Common myeloid progenitor, CD34-positive (primary cell): Measurements from ENCODE around the gene AARS1. TPM values are rescaled to one million over a fixed set of nuclear protein-coding genes. Genes with fewer than 3 reads are reported as not detected.
"Not testable (repeated sequence)": the region's sequence is repeated elsewhere in the genome, so short reads cannot be mapped to it uniquely, and the experiment has no call there.

Experiments used
- CTCF ChIA-PET: fragments of 350-600 bp; sonication (Branson Sonifier 250); formaldehyde crosslinking; loops from one replicate; lab custom pipeline; 2021; ENCODE audit warnings: antibody characterized with exemption; lab: Charles Lee
- POLR2A ChIA-PET: fragments of 350-600 bp; sonication (Branson Sonifier 250); formaldehyde crosslinking; loops from one replicate; lab custom pipeline; 2021; ENCODE audit warnings: antibody characterized with exemption; lab: Charles Lee
- DNase-seq, 3 donors: peaks; one replicate each; pipeline versions ENCODE4 v3.0.0 to v3.0.0-alpha.2; 2013
- H3K27ac ChIP-seq, 2 experiments: 1 replicate in 1 of 2; 2 replicates in 1 of 2; pipeline ENCODE4 v1.7.0; 2013; ENCODE audit warnings: inconsistent platforms in 2 of 2, low read length in 2 of 2, mild to moderate bottlenecking in 2 of 2, low read depth in 1 of 2, moderate library complexity in 1 of 2; ENCODE audit not compliant: severe bottlenecking in 2 of 2, insufficient read depth in 1 of 2, poor library complexity in 1 of 2
- H3K27me3 ChIP-seq, 5 experiments: replicated peaks in 2 of 5; 1 replicate in 3 of 5; 2 replicates in 2 of 5; pipeline versions ENCODE4 v1.6.1 to v1.7.0; 2013; ENCODE audit warnings: low read length in 4 of 5, mild to moderate bottlenecking in 2 of 5, moderate library complexity in 2 of 5, inconsistent platforms in 1 of 5; ENCODE audit not compliant: insufficient read depth in 5 of 5, control insufficient read depth in 4 of 5
- H3K36me3 ChIP-seq, 4 experiments: 1 replicate in 2 of 4; 2 replicates in 2 of 4; pipeline versions ENCODE4 v1.6.1 to v1.7.0; 2013; ENCODE audit warnings: low read length in 3 of 4, control low read depth in 1 of 4, mild to moderate bottlenecking in 1 of 4; ENCODE audit not compliant: control insufficient read depth in 4 of 4, insufficient read depth in 4 of 4
- H3K4me1 ChIP-seq, 4 experiments: 1 replicate in 3 of 4; 2 replicates in 1 of 4; pipeline versions ENCODE4 v1.6.1 to v1.7.1; 2013; ENCODE audit warnings: low read length in 3 of 4, mild to moderate bottlenecking in 3 of 4, control low read depth in 1 of 4, inconsistent platforms in 1 of 4, moderate library complexity in 1 of 4; ENCODE audit not compliant: control insufficient read depth in 4 of 4, insufficient read depth in 4 of 4; ENCODE audit errors: control extremely low read depth in 1 of 4
- H3K4me3 ChIP-seq, 7 experiments: 1 replicate in 4 of 7; 2 replicates in 3 of 7; pipeline versions ENCODE4 v1.5.1 to v1.7.0; 2013; ENCODE audit warnings: mild to moderate bottlenecking in 7 of 7, low read length in 6 of 7, moderate library complexity in 6 of 7, inconsistent platforms in 2 of 7, low read depth in 2 of 7, control low read depth in 1 of 7; ENCODE audit not compliant: insufficient read depth in 4 of 7, control insufficient read depth in 1 of 7; ENCODE audit errors: extremely low read depth in 1 of 7
- H3K9me3 ChIP-seq, 5 experiments: 1 replicate in 4 of 5; 2 replicates in 1 of 5; pipeline versions ENCODE4 v1.6.1 to v1.7.1; 2013; ENCODE audit warnings: low read length in 4 of 5, mild to moderate bottlenecking in 2 of 5, inconsistent platforms in 1 of 5, low read depth in 1 of 5, moderate library complexity in 1 of 5; ENCODE audit not compliant: control insufficient read depth in 4 of 5, insufficient read depth in 2 of 5; ENCODE audit errors: control extremely low read depth in 1 of 5
- WGBS: methylation state at CpG from one replicate; pipeline ENCODE4 v1.1.5; 2013; ENCODE audit not compliant: insufficient coverage; 5-methylcytosine and 5-hydroxymethylcytosine counted together
- polyA plus RNA-seq: library from polyadenylated mRNA; unstranded; fragments of 120-200 nt; gene quantifications from one replicate; pipeline ENCODE4 v1.2.1, GENCODE V29; 2013

AARS1 gene
- 31.2 TPM for polyA plus RNA-seq

DNA sequence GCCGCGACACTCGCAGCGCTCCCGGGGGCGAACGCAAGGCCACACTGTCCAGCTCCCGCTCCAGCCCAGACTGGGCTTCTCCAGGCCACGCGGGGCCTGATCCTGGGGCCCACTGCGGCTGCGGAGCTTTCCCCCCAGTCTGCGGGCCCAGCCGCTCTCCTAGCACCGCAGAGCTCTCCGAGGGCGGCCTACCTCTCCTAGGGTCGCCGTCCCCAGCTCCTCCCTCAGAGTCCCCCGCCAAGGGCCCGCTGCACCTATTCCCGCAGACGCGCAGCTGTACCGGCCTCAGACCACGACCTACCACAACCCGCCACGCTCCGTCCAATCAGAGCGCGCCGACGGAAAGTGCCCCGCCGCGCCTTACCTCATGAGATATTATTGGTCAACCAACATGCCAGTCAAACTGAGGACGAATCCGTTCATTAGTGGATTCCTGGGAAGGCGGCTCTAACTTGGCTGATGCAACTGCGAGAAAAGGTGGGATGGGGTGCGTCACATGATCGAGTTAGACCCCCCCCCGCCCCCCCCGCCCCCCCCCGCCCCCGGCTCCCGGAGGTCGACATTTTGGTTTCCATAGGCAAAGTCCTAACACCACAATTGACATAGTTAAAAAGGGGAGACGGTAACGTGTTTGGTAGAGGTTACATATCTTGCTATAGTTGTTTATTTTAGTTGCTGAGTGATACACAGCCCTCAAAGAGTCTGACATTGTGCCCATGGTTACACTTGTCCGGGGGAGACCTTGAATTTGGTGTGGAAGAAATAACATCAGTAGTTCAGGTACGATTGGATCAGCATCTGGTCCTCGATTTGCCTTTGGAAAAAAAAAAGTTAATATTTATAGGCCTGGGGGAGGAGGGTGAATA is at the start of gene AARS1:
TSS of gene AARS1 (minus strand) at position 278 of the 866 bp plus-strand sequence. CDS start 6,743 bp downstream, outside the sequence.
- Histone ChIP-seq H3K27me3 (no peaks in the 10 kb centered on the region), H3K4me1 (peaks cover 0 to 13% (median 6%) of the 10 kb centered on the region in 4 experiments), H3K9me3 (peaks cover 0 to 2% (median 0%) of the 10 kb centered on the region in 5 experiments), H3K4me3 (peak within 1 kb of the TSS; percentile 49 to 98 (median 80)), H3K27ac (peak within 1 kb of the TSS; percentile 95 to 98), H3K36me3 (peaks cover 0 to 12% (median 2%) of the 10 kb centered on the region in 4 experiments)
- WGBS = 0% methylated on average over 42 of the region's 53 CpGs
- ChIA-PET POLR2A (interaction anchor here (0.6 to 1.7 kb wide), 2 partner anchors 10 to 799 kb away, joined by 5 to 15 read pairs; partner anchors contain the start of gene DDX19B), CTCF (interaction anchor here (1.2 to 1.4 kb wide), 2 partner anchors 9 to 56 kb away, joined by 5 to 6 read pairs; partner anchors contain the start of gene DDX19B)
- DNase-seq = peak; percentile 100

DNA sequence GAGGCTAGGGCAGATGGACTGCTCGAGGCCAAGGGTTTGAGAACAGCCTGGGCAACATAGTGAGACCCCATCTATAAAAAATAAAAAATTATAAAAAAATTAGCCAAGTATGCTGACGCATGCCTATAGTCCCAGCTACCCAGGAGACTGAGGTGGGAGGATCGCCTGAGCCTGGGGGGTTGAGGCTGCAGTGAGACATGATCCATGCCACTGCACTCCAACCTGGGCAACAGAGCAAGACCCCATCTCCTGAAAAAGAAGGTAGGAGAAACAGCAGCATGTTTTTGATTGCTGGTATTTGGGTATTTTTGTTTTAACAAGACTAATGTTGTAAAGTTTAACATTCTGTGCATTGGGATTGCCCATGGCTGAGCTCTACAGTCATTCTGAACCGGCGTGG is 48.5 kb upstream of the AARS1 start:
- H3K9me3 ChIP-seq = no peaks in the 10 kb centered on the region
- H3K4me1 ChIP-seq = peaks cover 0 to 6% (median 0%) of the 10 kb centered on the region in 4 experiments
- H3K27ac ChIP-seq = no peak overlapping the region
- peaks cover 13 to 29% (median 20%) of the 10 kb centered on the region in 4 experiments for H3K36me3 ChIP-seq
- no peak overlapping the region for H3K4me3 ChIP-seq
- 100% methylated on average over 4 of the region's 5 CpGs for WGBS
- POLR2A ChIA-PET = no interaction called here
- DNase-seq = no peak
- CTCF ChIA-PET = no interaction called here
- no peaks in the 10 kb centered on the region for H3K27me3 ChIP-seq

DNA sequence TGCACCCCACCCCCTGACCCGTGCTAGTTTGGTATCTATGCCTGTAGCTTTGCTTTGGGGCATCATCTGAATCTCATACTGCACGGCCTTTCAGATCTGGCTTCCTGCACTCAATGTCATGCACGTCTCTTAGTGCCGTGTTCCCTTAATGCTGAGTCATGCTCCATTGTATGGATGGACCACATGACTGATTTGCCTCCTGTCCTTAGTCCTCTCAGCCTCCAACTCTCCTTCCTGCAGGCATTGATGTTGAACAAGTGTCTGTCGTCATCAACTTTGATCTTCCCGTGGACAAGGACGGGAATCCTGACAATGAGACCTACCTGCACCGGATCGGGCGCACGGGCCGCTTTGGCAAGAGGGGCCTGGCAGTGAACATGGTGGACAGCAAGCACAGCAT is 43.4 kb upstream of the AARS1 start:
- H3K4me1 ChIP-seq, POLR2A ChIA-PET, H3K27me3 ChIP-seq, H3K4me3 ChIP-seq, H3K27ac ChIP-seq, H3K9me3 ChIP-seq: not testable (repeated sequence)
- DNase-seq = peak in 2 of 3 donors; percentile 15 to 16
- CTCF ChIA-PET = interaction anchor here (0.5 to 1.3 kb wide), 2 partner anchors 19 to 40 kb away, joined by 3 read pairs; no protein-coding TSS in a partner anchor
- H3K36me3 ChIP-seq = peaks cover 19 to 58% (median 38%) of the 10 kb centered on the region in 4 experiments
- 60% methylated on average over 1 of the region's 12 CpGs for WGBS

DNA sequence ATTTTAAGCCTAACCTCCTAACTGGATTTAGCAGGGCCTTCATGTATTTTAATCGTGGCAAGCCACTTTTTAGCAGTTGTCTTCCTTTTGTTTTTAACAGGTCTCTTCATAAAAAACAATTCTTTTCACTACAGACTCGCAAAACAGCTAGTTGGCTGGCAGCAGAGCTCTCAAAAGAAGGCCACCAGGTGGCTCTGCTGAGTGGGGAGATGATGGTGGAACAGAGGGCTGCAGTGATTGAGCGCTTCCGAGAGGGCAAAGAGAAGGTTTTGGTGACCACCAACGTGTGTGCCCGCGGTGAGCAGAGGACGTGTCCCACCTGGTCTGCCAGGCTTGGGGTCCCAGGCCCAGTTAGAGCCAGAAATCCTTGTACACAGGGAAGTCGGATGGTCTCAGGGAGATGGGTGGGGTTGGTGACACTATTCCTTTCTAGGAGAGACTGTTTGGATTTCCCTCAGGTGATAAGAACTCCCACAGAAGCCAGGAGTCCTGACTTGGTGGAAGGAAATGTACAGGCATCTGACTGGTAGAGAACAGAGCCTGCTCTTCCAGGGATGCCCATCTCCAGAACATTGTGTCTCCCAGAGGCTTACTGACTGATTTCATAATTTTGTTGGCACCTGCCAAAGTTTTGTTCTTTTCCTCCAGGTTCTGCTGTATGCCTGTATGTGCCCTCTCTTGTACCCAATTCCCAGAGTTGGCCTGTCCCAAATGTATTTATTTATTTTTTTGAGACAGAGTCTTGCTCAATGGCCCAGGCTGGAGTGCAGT is 42.5 kb upstream of the AARS1 start:
- H3K4me1 ChIP-seq = no peaks in the 10 kb centered on the region

DNA sequence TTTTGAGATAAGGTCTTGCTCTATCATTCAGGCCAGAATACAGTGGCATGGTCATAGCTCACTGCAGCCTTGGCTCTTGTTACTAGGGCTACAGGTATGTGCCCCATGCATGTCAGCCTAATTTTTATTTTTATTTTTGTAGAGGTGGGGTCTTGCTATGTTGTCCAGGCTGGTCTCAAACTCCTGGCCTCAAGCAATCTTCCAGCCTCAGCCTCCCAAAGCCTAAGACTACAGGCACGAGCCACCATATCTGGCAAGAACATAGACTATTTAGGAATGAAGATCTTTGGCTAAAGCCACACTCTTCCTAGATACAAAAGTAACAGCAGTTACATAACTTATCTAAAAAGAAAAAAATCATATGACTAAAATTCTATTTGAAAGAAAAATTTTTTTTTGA is 41.8 kb upstream of the AARS1 start:
- 100% methylated on average over 1 of the region's 1 CpG for WGBS
- Histone ChIP-seq H3K4me3 (no peak overlapping the region), H3K27ac (no peak overlapping the region), H3K9me3 (no peaks in the 10 kb centered on the region), H3K4me1 (no peaks in the 10 kb centered on the region), H3K36me3 (peaks cover 16 to 60% (median 38%) of the 10 kb centered on the region in 4 experiments), H3K27me3 (no peaks in the 10 kb centered on the region)
- ChIA-PET POLR2A (interaction anchor here (0.6 kb wide), 1 partner anchor 65 kb away, joined by 3 read pairs; no protein-coding TSS in a partner anchor), CTCF (interaction anchor here (0.7 to 1.6 kb wide), 5 partner anchors 8 to 323 kb away, joined by 3 to 7 read pairs (median 3); no protein-coding TSS in a partner anchor)
- no peak for DNase-seq

More for the DNA sequence above, 42.5 kb upstream of the AARS1 start:
- POLR2A ChIA-PET = no interaction called here
- Histone ChIP-seq H3K36me3 (peaks cover 19 to 59% (median 38%) of the 10 kb centered on the region in 4 experiments), H3K27ac (no peak overlapping the region), H3K9me3 (no peaks in the 10 kb centered on the region), H3K27me3 (no peaks in the 10 kb centered on the region), H3K4me3 (no peak overlapping the region)
- DNase-seq = peak in 1 of 3 donors; percentile 10
- CTCF ChIA-PET = interaction anchor here (0.5 to 1.6 kb wide), 6 partner anchors 9 to 320 kb away, joined by 3 to 7 read pairs (median 3); no protein-coding TSS in a partner anchor
- 82% methylated on average over 7 of the region's 9 CpGs for WGBS

DNA sequence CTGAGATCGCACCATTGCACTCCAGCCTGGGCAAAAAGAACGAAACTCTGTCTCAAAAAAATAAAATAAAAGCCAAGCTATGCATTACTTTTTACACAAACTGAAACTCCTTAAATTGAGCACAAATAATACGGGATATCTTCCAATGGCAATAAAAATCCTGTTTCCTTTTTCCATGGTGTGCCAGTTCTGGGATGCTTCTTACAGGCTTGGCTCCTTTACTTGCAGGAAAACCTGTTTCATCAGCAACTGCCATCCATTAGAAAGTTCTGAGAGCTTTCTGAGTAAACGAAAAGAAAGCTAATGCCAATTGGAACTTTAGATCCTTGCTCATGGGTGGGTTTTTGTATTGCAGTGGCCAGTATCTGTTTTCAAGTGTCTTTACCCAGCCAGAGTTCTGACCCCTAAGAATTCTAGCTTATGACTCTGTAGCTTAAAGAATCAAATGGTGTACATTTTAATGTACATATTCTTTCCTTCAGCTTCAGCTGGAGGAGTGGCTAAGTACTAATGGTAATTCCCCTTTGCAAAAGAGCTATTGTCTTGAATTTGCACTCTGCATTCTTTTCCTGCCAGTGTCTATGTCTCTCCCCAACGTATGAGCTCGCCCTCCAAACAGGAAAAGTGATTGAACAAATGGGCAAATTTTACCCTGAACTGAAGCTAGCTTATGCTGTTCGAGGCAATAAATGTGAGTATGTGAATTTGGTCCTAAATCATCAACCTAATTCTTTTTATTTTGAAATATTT is 35.9 kb upstream of the AARS1 start:
- Histone ChIP-seq H3K36me3 (peaks cover 12 to 55% (median 32%) of the 10 kb centered on the region in 4 experiments), H3K4me3 (no peak overlapping the region), H3K27ac (no peak overlapping the region), H3K4me1 (no peaks in the 10 kb centered on the region), H3K27me3 (no peaks in the 10 kb centered on the region), H3K9me3 (no peaks in the 10 kb centered on the region)
- WGBS = 96% methylated on average over 4 of the region's 7 CpGs
- ChIA-PET CTCF (interaction anchor here (0.7 to 1.2 kb wide), 6 partner anchors 9 to 329 kb away, joined by 3 to 5 read pairs (median 3); partner anchors contain the start of gene DDX19A), POLR2A (no interaction called here)
- DNase-seq = no peak
